Activated B cell treated with CpG ODN at 0.5 μM for 24 hours (primary cell): ENCODE measurements around the gene ENG. TPM values are rescaled to one million over a fixed set of nuclear protein-coding genes. Genes with fewer than 3 reads are reported as not detected.
"Not testable (repeated sequence)": the region's sequence is repeated elsewhere in the genome, so short reads cannot be mapped to it uniquely, and the experiment has no call there.

Experiments
- ATAC-seq: fragments of 200-7000 bp; cut with Tn5 transposase; one replicate; pipeline ENCODE4 v1.10.0; 2021; ENCODE audit warnings: low read depth, mild to moderate bottlenecking, moderate library complexity
- CTCF ChIA-PET: fragments of 350-600 bp; sonication (Branson Sonifier 250); formaldehyde crosslinking; loops from one replicate; lab custom pipeline; 2021; ENCODE audit warnings: antibody characterized with exemption; lab: Charles Lee
- POLR2A ChIA-PET: fragments of 350-600 bp; sonication (Branson Sonifier 250); formaldehyde crosslinking; loops from one replicate; lab custom pipeline; 2021; ENCODE audit warnings: antibody characterized with exemption; lab: Charles Lee
- DNase-seq: peaks from one replicate; pipeline ENCODE4 v3.0.0; 2022
- H3K27ac Mint-ChIP-seq: one replicate; pipeline ENCODE4 v1.8.0; 2020; ENCODE audit warnings: mixed read lengths
- H3K27me3 Mint-ChIP-seq: one replicate; pipeline ENCODE4 v1.8.0; 2021; ENCODE audit warnings: mixed read lengths
- H3K36me3 Mint-ChIP-seq: one replicate; pipeline ENCODE4 v1.8.0; 2021; ENCODE audit warnings: low read depth, mixed read lengths
- H3K4me1 Mint-ChIP-seq: one replicate; pipeline ENCODE4 v1.8.0; 2021; ENCODE audit warnings: mixed read lengths
- H3K4me3 Mint-ChIP-seq: one replicate; pipeline ENCODE4 v1.8.0; 2020; ENCODE audit warnings: mild to moderate bottlenecking, mixed read lengths
- H3K9me3 Mint-ChIP-seq: one replicate; pipeline ENCODE4 v1.8.0; 2020; ENCODE audit warnings: mixed read lengths
- intact Hi-C: fragments of 100-400 bp; cut with micrococcal nuclease; formaldehyde crosslinking; loops from one replicate; pipeline ENCODE4 v1.15.1; 2024
- total RNA-seq: library from RNA; stranded (reverse); gene quantifications from 2 replicates; pipeline ENCODE4 v1.2.3, GENCODE V29; 2022
- TF ChIP-seq, protein P1 (sequence below): fragments of 200-600 bp; IDR thresholded peaks from one replicate; pipeline ENCODE4 v1.8.0; 2022; ENCODE audit warnings: antibody characterized with exemption, mild to moderate bottlenecking

Gene ENG
- total RNA-seq, 1 donor from 2014 or later = 6.1 TPM

DNA sequence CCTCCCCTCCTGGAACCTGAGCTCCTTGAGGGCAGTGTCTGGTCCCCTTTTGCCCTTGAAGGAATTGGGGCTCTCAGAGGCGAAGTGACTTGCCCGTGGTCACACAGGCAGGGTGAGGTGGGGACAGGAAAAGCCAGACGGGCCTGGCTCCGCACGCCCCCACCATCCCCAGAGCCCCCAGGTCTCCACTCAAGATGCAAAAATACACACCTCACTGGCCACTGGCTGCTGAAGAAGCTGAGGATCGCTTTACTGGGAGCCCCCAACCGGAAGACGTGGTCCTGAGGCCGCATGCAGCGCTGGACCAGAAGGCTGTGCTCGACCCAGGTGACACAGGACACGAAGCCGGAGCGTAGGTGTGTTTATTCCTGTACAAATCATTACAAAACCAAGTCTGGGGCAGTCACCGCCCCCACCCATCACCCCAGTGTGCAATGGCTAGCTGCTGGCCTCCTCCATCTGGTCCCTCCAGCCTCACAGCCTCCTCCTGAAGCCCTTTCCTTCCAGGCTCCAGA is 30.6 kb upstream of the ENG start:
- ChIA-PET POLR2A (interaction anchor here (0.6 to 2.5 kb wide), 6 partner anchors 10 to 99 kb away, joined by 3 to 19 read pairs (median 4); partner anchors contain the start of genes CDK9 and ST6GALNAC4), CTCF (interaction anchor here (0.7 kb wide), 1 partner anchor 15 kb away, joined by 6 read pairs; no protein-coding TSS in a partner anchor)
- Mint-ChIP-seq H3K27ac (no peak overlapping the region), H3K4me1 (peaks cover 26% of the 10 kb centered on the region), H3K27me3 (no peaks in the 10 kb centered on the region), H3K36me3 (peaks cover 31% of the 10 kb centered on the region), H3K4me3 (no peak overlapping the region), H3K9me3 (no peaks in the 10 kb centered on the region)
- TF ChIP-seq, protein P1, sequence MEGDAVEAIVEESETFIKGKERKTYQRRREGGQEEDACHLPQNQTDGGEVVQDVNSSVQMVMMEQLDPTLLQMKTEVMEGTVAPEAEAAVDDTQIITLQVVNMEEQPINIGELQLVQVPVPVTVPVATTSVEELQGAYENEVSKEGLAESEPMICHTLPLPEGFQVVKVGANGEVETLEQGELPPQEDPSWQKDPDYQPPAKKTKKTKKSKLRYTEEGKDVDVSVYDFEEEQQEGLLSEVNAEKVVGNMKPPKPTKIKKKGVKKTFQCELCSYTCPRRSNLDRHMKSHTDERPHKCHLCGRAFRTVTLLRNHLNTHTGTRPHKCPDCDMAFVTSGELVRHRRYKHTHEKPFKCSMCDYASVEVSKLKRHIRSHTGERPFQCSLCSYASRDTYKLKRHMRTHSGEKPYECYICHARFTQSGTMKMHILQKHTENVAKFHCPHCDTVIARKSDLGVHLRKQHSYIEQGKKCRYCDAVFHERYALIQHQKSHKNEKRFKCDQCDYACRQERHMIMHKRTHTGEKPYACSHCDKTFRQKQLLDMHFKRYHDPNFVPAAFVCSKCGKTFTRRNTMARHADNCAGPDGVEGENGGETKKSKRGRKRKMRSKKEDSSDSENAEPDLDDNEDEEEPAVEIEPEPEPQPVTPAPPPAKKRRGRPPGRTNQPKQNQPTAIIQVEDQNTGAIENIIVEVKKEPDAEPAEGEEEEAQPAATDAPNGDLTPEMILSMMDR = no peak
- ATAC-seq (no peak), DNase-seq (no peak)
- intact Hi-C loops = no loop called here

DNA sequence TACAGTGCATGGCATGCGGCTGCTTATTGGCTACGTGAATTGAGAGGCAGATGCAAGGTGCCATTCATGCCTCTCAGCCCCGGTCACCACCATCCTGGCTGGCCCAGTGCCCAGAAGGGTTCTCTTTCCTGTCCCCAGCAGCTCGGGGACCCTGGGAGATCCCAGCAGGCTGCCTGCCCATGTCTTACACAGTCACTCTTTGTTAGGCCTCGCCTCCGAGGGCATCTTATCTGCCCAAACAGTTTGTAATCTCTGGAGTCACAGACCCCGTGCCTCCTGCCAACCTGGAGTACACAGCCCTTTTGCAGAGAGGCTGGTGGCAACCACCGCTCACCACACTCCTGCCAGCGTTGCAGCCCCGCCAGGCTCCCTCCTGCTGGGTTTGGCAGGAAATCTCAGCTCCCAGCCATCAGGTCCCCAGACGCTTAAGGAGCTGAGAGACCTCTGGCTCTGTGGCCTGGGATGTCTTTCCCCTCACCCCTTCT is 30.0 kb upstream of the ENG start:
- ChIA-PET POLR2A (interaction anchor here (0.6 to 1.2 kb wide), 3 partner anchors 13 to 99 kb away, joined by 3 to 5 read pairs (median 5); partner anchors contain the start of gene CDK9), CTCF (no interaction called here)
- intact Hi-C loops = no loop called here
- Mint-ChIP-seq H3K27me3 (no peaks in the 10 kb centered on the region), H3K4me1 (peaks cover 27% of the 10 kb centered on the region), H3K4me3 (no peak overlapping the region), H3K9me3 (no peaks in the 10 kb centered on the region), H3K36me3 (peaks cover 29% of the 10 kb centered on the region), H3K27ac (peak overlapping the region; percentile 11)
- ATAC-seq (no peak), DNase-seq (no peak)
- TF ChIP-seq, protein P1 = no peak

DNA sequence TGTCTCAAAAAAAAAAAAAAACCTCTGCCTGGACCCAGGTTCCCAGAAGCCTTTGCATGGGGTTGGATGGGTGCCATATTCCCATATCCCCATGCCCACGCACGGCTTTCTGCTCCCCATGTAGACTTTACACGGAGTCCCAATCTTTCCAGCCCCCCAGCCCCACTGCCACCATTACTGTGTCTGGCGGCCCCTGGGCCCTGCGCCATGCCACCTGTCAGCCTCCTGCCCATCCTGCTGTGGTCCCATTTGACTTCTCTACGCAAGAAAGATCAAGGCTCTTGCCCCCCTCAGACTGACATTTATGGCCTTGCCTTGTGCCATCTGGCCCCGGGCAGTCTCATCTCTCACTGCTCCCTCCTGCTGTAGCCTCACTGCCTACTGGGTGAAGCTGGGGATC is 29.5 kb upstream of the ENG start:
- TF ChIP-seq, protein P1 = no peak
- Mint-ChIP-seq H3K9me3 (no peaks in the 10 kb centered on the region), H3K4me3 (no peak overlapping the region), H3K27me3 (no peaks in the 10 kb centered on the region), H3K27ac (no peak overlapping the region), H3K4me1 (peaks cover 29% of the 10 kb centered on the region), H3K36me3 (peaks cover 29% of the 10 kb centered on the region)
- ChIA-PET POLR2A (interaction anchor here (1.2 kb wide), 1 partner anchor 13 kb away, joined by 5 read pairs; no protein-coding TSS in a partner anchor), CTCF (no interaction called here)
- DNase-seq (no peak), ATAC-seq (no peak)
- intact Hi-C loops = no loop called here

DNA sequence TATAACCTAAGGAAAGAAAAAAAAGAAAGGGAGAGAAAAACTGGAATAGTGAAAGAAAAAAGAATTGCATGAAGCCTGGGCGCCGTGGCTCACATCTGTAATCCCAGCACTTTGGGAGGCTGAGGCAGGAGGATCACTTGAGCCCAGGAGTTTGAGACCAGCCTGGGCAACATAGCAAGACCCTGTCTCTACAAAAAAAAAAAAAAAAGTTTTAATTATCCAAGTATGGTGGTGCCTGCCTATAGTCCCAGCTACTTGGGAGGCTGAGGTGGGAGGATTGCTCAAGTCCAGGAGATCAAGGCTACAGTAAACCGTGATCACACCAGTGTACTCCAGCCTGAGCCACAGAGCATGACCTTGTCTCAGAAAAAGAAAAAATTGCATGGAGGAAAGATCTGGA is 27.3 kb upstream of the ENG start:
- H3K9me3 Mint-ChIP-seq, ATAC-seq, intact Hi-C loops, H3K27ac Mint-ChIP-seq, H3K4me3 Mint-ChIP-seq, DNase-seq, H3K27me3 Mint-ChIP-seq: not testable (repeated sequence)
- Mint-ChIP-seq H3K4me1 (peaks cover 44% of the 10 kb centered on the region), H3K36me3 (peaks cover 12% of the 10 kb centered on the region)
- POLR2A ChIA-PET = interaction anchor here (0.6 to 1.2 kb wide), 3 partner anchors 8 to 35 kb away, joined by 3 to 6 read pairs (median 3); partner anchors contain the start of gene ST6GALNAC4
- CTCF ChIA-PET = interaction anchor here (0.8 to 2.6 kb wide), 4 partner anchors 12 to 40 kb away, joined by 3 to 15 read pairs (median 4); no protein-coding TSS in a partner anchor

DNA sequence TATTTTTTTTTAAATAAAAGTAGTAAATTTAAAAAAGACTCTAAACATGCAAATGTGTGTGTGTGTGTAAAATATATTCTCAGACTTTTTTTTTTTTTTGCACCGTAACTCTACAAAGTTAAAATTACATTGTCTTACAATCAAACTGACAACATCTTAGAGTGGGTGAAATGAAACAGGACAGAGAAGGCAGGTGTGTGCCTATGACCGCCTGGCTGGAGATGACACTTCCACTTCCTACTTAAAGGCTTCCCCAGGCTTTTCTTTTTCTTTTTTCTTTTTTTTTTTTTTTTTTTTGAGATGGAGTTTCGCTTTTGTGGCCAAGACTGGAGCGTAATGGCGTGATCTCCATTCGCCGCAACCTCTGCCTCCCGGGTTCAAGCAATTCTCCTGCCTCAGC is 25.7 kb upstream of the ENG start:
- Mint-ChIP-seq H3K4me1 (peaks cover 44% of the 10 kb centered on the region), H3K4me3 (no peak overlapping the region), H3K27me3 (no peaks in the 10 kb centered on the region), H3K36me3 (peaks cover 3% of the 10 kb centered on the region), H3K27ac (no peak overlapping the region), H3K9me3 (no peaks in the 10 kb centered on the region)
- TF ChIP-seq, protein P1 = no peak
- peak; percentile 65 for ATAC-seq
- intact Hi-C loops = loop anchor here (1.0 kb wide), 1 partner anchor 37 kb away; the partner anchor contains the start of gene ST6GALNAC4
- POLR2A ChIA-PET = interaction anchor here (0.7 to 1.3 kb wide), 2 partner anchors 10 to 17 kb away, joined by 4 to 7 read pairs; no protein-coding TSS in a partner anchor
- no peak for DNase-seq
- CTCF ChIA-PET = no interaction called here
